Loucy (cell line): ENCODE results near the gene TMEM185A.
"Not testable (repeated sequence)": the region's sequence is repeated elsewhere in the genome, so short reads cannot be mapped to it uniquely, and the experiment has no call there.

ENCODE experiments used
- H2AFZ ChIP-seq: fragments of 200-600 bp; sonication (generic); 2 replicates; pipeline ENCODE4 v1.6.0; 2016; ENCODE audit warnings: antibody characterized with exemption, mild to moderate bottlenecking, low read length, moderate library complexity
- H3F3A ChIP-seq: fragments of 200-600 bp; 2 replicates; pipeline ENCODE4 v1.6.0; 2016; ENCODE audit warnings: antibody characterized with exemption, low read depth, mild to moderate bottlenecking
- H3K27me3 ChIP-seq: fragments of 200-600 bp; sonication (generic); 2 replicates; pipeline ENCODE4 v1.6.1; 2014; ENCODE audit warnings: low read length, mild to moderate bottlenecking; ENCODE audit not compliant: insufficient read depth, poor library complexity, severe bottlenecking
- H3K36me3 ChIP-seq: fragments of 200-600 bp; sonication (generic); 2 replicates; pipeline ENCODE4 v1.6.1; 2016; ENCODE audit warnings: low read length; ENCODE audit not compliant: insufficient read depth
- H3K4me1 ChIP-seq: fragments of 200-600 bp; sonication (generic); 2 replicates; pipeline ENCODE4 v1.5.1; 2014; ENCODE audit warnings: low read length, mild to moderate bottlenecking; ENCODE audit not compliant: insufficient read depth, poor library complexity, severe bottlenecking
- H3K4me2 ChIP-seq: fragments of 200-600 bp; sonication (generic); 2 replicates; pipeline ENCODE4 v1.6.0; 2014; ENCODE audit warnings: antibody characterized with exemption, low read length, low read depth, mild to moderate bottlenecking; ENCODE audit not compliant: poor library complexity, severe bottlenecking
- H3K4me3 ChIP-seq: fragments of 200-600 bp; sonication (generic); 2 replicates; pipeline ENCODE4 v1.5.1; 2014; ENCODE audit warnings: low read length, mild to moderate bottlenecking, mixed read lengths; ENCODE audit not compliant: poor library complexity, severe bottlenecking
- H3K79me2 ChIP-seq: fragments of 200-600 bp; sonication (generic); 2 replicates; pipeline ENCODE4 v1.6.1; 2014; ENCODE audit warnings: low read length; ENCODE audit not compliant: insufficient read depth
- H3K9ac ChIP-seq: fragments of 200-600 bp; sonication (generic); 2 replicates; pipeline ENCODE4 v1.6.0; 2014; ENCODE audit warnings: mild to moderate bottlenecking, low read depth, low read length, moderate library complexity; ENCODE audit not compliant: poor library complexity, severe bottlenecking
- H3K9me2 ChIP-seq: fragments of 200-600 bp; sonication (generic); replicated peaks from 2 replicates; pipeline ENCODE4 v1.6.1; 2016; ENCODE audit warnings: low read depth, low read length, mixed read lengths
- H3K9me3 ChIP-seq: fragments of 200-600 bp; sonication (generic); 2 replicates; pipeline ENCODE4 v1.6.1; 2014; ENCODE audit warnings: mild to moderate bottlenecking, antibody characterized with exemption, low read length, low read depth; ENCODE audit not compliant: insufficient read depth
- H4K20me1 ChIP-seq: fragments of 200-600 bp; sonication (generic); 2 replicates; pipeline ENCODE4 v1.6.0; 2014; ENCODE audit warnings: antibody characterized with exemption, low read length, mild to moderate bottlenecking; ENCODE audit not compliant: insufficient read depth, poor library complexity, severe bottlenecking
- CTCF ChIP-seq: fragments of 200-600 bp; sonication (generic); conservative IDR thresholded peaks from 2 replicates; pipeline ENCODE4 v1.5.1; 2014; ENCODE audit warnings: mild to moderate bottlenecking, antibody characterized with exemption, low read length
- EZH2phosphoT487 ChIP-seq: fragments of 200-600 bp; IDR thresholded peaks from 2 replicates; pipeline ENCODE4 v1.6.1; 2018; ENCODE audit warnings: antibody characterized with exemption, mild to moderate bottlenecking, moderate library complexity, borderline replicate concordance

TMEM185A gene

GRCh38 chrX:149567621-149568417 lies 63.8 kb downstream of the TMEM185A start:
- Histone ChIP-seq H3K4me2 (no peak overlapping the region), H3K4me1 (no peaks in the 10 kb centered on the region), H3K27me3 (no peaks in the 10 kb centered on the region), H3K36me3 (no peaks in the 10 kb centered on the region), H3K4me3 (no peak overlapping the region), H4K20me1 (no peaks in the 10 kb centered on the region), H2AFZ (no peak overlapping the region), H3K9me2 (no peaks in the 10 kb centered on the region), H3K9ac (no peak overlapping the region), H3K9me3 (no peaks in the 10 kb centered on the region), H3F3A (no peaks in the 10 kb centered on the region), H3K79me2 (no peaks in the 10 kb centered on the region)
- TF ChIP-seq EZH2phosphoT487 (no peak), CTCF (no peak)

- H3K79me2 ChIP-seq: no peaks in the 10 kb centered on the region
- no peaks in the 10 kb centered on the region for H3K27me3 ChIP-seq
- no peaks in the 10 kb centered on the region for H4K20me1 ChIP-seq
- H3K4me2 ChIP-seq: no peak overlapping the region
- H3K9me2 ChIP-seq: no peaks in the 10 kb centered on the region
- H2AFZ ChIP-seq: no peak overlapping the region
- no peaks in the 10 kb centered on the region for H3K9me3 ChIP-seq
- H3K9ac ChIP-seq: no peak overlapping the region
- no peaks in the 10 kb centered on the region for H3K36me3 ChIP-seq
- H3K4me1 ChIP-seq: no peaks in the 10 kb centered on the region
- H3F3A ChIP-seq: no peaks in the 10 kb centered on the region
- H3K4me3 ChIP-seq: no peak overlapping the region
- TF ChIP-seq EZH2phosphoT487 (no peak), CTCF (no peak)
Measured at GRCh38 chrX:149563359-149563758, 68.2 kb downstream of the TMEM185A start.

GRCh38 chrX:149555251-149555650 lies 76.3 kb downstream of the TMEM185A start:
- not testable (repeated sequence) for H3K9me3 ChIP-seq, H3K4me3 ChIP-seq, H3K9me2 ChIP-seq, H3K4me1 ChIP-seq, H3K79me2 ChIP-seq, H2AFZ ChIP-seq, H3K27me3 ChIP-seq, H3K9ac ChIP-seq, H4K20me1 ChIP-seq, H3F3A ChIP-seq, H3K36me3 ChIP-seq, H3K4me2 ChIP-seq

- H3K9me3 ChIP-seq, H2AFZ ChIP-seq, H3F3A ChIP-seq, H3K4me1 ChIP-seq, H3K9ac ChIP-seq, H3K9me2 ChIP-seq, H3K27me3 ChIP-seq, H3K79me2 ChIP-seq, H3K4me2 ChIP-seq, H3K36me3 ChIP-seq, H4K20me1 ChIP-seq, H3K4me3 ChIP-seq: not testable (repeated sequence)
Measured at GRCh38 chrX:149551939-149552248, 79.7 kb downstream of the TMEM185A start.

GRCh38 chrX:149551245-149551938 lies 80.2 kb downstream of the TMEM185A start:
- not testable (repeated sequence) for H3K36me3 ChIP-seq, H2AFZ ChIP-seq, H3K79me2 ChIP-seq, H3K9ac ChIP-seq, H3K4me3 ChIP-seq, H4K20me1 ChIP-seq, H3K4me1 ChIP-seq, H3K4me2 ChIP-seq, H3K9me3 ChIP-seq, H3K27me3 ChIP-seq, H3K9me2 ChIP-seq, H3F3A ChIP-seq

- not testable (repeated sequence) for H3F3A ChIP-seq, H2AFZ ChIP-seq, H3K4me3 ChIP-seq, H3K9me3 ChIP-seq, H3K27me3 ChIP-seq, H3K79me2 ChIP-seq, H4K20me1 ChIP-seq, H3K4me1 ChIP-seq, H3K4me2 ChIP-seq, H3K36me3 ChIP-seq, H3K9ac ChIP-seq, H3K9me2 ChIP-seq
Measured at GRCh38 chrX:149550454-149550853, 81.1 kb downstream of the TMEM185A start.
